ENCODE measurements around the gene RBMS3. TPM values are rescaled to one million over a fixed set of nuclear protein-coding genes. Genes with fewer than 3 reads are reported as not detected.

RBMS3 gene
- total RNA-seq, 1 donor from 2014 or later = 47.6 TPM

DNA sequence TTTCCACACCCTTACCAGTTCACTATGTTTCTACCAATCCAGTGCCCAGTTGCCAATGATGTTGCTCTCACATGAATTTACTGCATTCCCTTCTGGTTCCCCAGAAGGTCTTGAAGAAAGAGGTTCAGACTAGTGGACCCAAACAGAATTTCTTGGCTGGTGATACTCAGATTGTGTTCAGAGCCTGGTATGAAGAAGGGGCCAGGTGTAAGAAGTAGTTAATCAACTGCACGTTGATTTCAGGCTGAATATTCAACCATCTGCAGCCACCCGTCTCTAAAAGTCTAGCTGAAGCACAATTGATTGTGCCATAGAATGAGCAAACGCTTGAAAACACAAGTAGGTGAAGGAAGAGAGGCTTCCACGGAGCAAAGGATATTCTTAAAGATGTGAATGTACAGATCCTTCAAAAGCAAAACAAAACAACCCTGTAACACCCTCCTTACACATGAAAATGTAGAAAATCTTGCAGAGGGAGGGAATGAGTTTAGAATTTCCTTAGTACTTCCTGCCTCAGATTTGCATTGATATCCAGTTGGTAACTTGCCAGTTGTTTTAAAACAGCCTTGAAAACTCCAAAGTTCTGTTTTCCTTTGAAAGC lies 4.7 kb downstream of the RBMS3 start:
- peak overlapping the region; percentile 67 for H3K4me3 Mint-ChIP-seq (ENCODE audit: unreplicated experiment)
- peak overlapping the region; percentile 95 for H3K27ac Mint-ChIP-seq (ENCODE audit: unreplicated experiment)
- H3K9me3 Mint-ChIP-seq (ENCODE audit: low read depth) = no peaks in the 10 kb centered on the region
- H3K27me3 Mint-ChIP-seq (ENCODE audit: low read depth) = no peaks in the 10 kb centered on the region
- H3K4me1 Mint-ChIP-seq (ENCODE audit: low read depth) = peaks cover 66% of the 10 kb centered on the region
- TF ChIP-seq, protein P1, sequence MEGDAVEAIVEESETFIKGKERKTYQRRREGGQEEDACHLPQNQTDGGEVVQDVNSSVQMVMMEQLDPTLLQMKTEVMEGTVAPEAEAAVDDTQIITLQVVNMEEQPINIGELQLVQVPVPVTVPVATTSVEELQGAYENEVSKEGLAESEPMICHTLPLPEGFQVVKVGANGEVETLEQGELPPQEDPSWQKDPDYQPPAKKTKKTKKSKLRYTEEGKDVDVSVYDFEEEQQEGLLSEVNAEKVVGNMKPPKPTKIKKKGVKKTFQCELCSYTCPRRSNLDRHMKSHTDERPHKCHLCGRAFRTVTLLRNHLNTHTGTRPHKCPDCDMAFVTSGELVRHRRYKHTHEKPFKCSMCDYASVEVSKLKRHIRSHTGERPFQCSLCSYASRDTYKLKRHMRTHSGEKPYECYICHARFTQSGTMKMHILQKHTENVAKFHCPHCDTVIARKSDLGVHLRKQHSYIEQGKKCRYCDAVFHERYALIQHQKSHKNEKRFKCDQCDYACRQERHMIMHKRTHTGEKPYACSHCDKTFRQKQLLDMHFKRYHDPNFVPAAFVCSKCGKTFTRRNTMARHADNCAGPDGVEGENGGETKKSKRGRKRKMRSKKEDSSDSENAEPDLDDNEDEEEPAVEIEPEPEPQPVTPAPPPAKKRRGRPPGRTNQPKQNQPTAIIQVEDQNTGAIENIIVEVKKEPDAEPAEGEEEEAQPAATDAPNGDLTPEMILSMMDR (IDR thresholded peaks at IDR 0.05) = no peak
- H3K36me3 Mint-ChIP-seq (ENCODE audit: low read depth) = no peaks in the 10 kb centered on the region
- no peak for DNase-seq (ENCODE audit: low spot score)

DNA sequence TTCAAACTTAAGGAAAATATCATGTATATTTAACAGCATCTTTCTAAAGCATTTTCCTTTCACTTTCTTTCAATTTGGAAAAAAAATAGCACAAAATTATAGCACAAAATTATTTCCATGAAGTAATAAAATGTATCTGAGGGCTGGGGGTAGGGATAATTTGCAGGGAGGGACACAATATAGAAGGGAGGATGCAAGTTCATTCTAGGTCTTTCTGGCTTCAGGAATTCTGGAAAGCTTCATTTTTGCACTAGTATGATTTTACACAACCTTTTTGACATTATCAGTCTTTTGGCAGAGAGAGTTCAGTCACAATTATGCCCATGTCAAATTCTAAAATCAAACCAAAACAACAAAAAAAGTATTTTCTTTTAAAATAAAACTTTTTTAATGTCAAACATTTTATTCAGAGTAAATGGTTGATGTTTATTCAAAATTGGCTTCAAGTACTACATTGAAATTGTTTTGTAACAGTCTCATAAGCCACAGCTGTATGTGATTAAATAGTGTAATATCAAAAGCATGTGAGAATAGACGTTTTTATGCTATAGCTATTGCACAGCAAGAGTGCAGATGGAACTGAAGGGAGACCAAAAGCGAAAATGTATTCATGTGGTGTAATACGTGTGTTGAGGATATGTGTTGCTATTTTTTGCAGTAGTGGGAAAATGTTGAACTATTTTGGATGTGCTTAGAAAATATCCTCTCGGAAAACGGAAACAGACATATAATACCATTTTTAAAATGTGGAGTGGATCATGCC lies 5.8 kb downstream of the RBMS3 start:
- Mint-ChIP-seq H3K27me3 (ENCODE audit: low read depth) (no peaks in the 10 kb centered on the region), H3K4me3 (ENCODE audit: unreplicated experiment) (peak overlapping the region; percentile 67), H3K4me1 (ENCODE audit: low read depth) (peaks cover 76% of the 10 kb centered on the region), H3K36me3 (ENCODE audit: low read depth) (peaks cover under 1% of the 10 kb centered on the region), H3K9me3 (ENCODE audit: low read depth) (no peaks in the 10 kb centered on the region), H3K27ac (ENCODE audit: unreplicated experiment) (peak overlapping the region; percentile 95)
- DNase-seq (ENCODE audit: low spot score) = no peak
- TF ChIP-seq, protein P1 (IDR thresholded peaks at IDR 0.05) = no peak

GRCh38 chr3:29290596-29290995 lies 9.7 kb downstream of the RBMS3 start:
- H3K4me3 Mint-ChIP-seq (ENCODE audit: unreplicated experiment) = no peak overlapping the region
- peak overlapping the region; percentile 80 for H3K27ac Mint-ChIP-seq (ENCODE audit: unreplicated experiment)

DNA sequence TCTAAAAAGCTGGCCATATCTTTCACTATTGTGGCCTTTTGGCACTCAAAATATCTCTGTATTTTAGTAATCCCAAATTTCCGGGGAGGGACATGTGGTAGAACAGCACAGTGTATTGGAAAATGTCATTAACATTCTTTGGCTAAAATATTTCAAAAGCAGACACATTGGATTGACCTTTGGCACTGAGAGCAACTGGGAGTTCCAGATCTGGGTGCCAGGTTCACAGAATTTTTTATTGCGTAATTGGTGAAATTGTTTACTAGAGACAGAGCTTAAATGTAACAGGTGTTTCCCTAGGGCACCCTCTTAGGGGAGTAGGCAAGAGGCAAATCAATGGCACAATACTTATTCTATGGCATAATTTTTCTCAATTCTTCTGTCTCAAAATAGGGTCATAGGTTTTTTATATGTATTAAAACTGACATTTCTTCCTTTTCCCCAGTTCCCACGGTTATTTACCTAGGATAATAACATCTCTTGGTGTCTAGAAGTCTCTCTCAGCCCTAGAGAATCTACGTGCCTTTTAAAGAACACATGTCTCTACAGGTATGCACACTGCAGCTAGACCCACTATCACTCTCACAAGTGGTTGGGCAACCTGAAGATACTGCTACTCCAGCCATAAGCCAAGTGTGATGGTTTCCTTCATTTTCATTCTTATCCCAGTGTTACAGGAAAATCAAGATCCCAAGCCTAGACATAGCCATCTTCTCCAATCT lies 10.6 kb downstream of the RBMS3 start:
- no peak for DNase-seq (ENCODE audit: low spot score)
- Mint-ChIP-seq H3K4me1 (ENCODE audit: low read depth) (peaks cover 78% of the 10 kb centered on the region), H3K27me3 (ENCODE audit: low read depth) (no peaks in the 10 kb centered on the region), H3K36me3 (ENCODE audit: low read depth) (peaks cover 7% of the 10 kb centered on the region), H3K27ac (ENCODE audit: unreplicated experiment) (peak overlapping the region; percentile 82), H3K9me3 (ENCODE audit: low read depth) (no peaks in the 10 kb centered on the region), H3K4me3 (ENCODE audit: unreplicated experiment) (no peak overlapping the region)
- TF ChIP-seq, protein P1 (IDR thresholded peaks at IDR 0.05) = no peak

More at GRCh38 chr3:29290596-29290995, 9.7 kb downstream of the RBMS3 start:
- TF ChIP-seq, protein P1 (IDR thresholded peaks at IDR 0.05) = no peak
- no peaks in the 10 kb centered on the region for H3K27me3 Mint-ChIP-seq (ENCODE audit: low read depth)
- no peak for DNase-seq (ENCODE audit: low spot score)
- H3K36me3 Mint-ChIP-seq (ENCODE audit: low read depth) = peaks cover 5% of the 10 kb centered on the region
- H3K4me1 Mint-ChIP-seq (ENCODE audit: low read depth) = peaks cover 84% of the 10 kb centered on the region
- no peaks in the 10 kb centered on the region for H3K9me3 Mint-ChIP-seq (ENCODE audit: low read depth)

- Mint-ChIP-seq H3K4me1 (ENCODE audit: low read depth) (peaks cover 76% of the 10 kb centered on the region), H3K27ac (ENCODE audit: unreplicated experiment) (peak overlapping the region; percentile 82), H3K36me3 (ENCODE audit: low read depth) (peaks cover 7% of the 10 kb centered on the region), H3K27me3 (ENCODE audit: low read depth) (no peaks in the 10 kb centered on the region), H3K9me3 (ENCODE audit: low read depth) (no peaks in the 10 kb centered on the region), H3K4me3 (ENCODE audit: unreplicated experiment) (no peak overlapping the region)
- TF ChIP-seq, protein P1 (IDR thresholded peaks at IDR 0.05) = no peak
- no peak for DNase-seq (ENCODE audit: low spot score)
Measured at GRCh38 chr3:29291982-29292363, 11.1 kb downstream of the RBMS3 start.
